Aorta (tissue), 5 donors: ENCODE measurements around the gene TFCP2. TPM values are rescaled to one million over a fixed set of nuclear protein-coding genes. Genes with fewer than 3 reads are reported as not detected.

Experiments used
- ATAC-seq: fragments of 200-7000 bp; cut with Tn5 transposase; one replicate; pipeline ENCODE4 v1.9.1; 2022; ENCODE audit warnings: moderate library complexity; ENCODE audit not compliant: low FRiP score
- DNase-seq, 2 donors: peaks; one replicate each; pipeline ENCODE4 v3.0.0-alpha.2; 2020
- H3K27ac ChIP-seq, 2 donors: one replicate each; pipeline ENCODE4 v1.5.1; 2013; ENCODE audit warnings: low read length in 2 of 2, mild to moderate bottlenecking in 2 of 2, moderate library complexity in 2 of 2, control low read depth in 1 of 2, inconsistent platforms in 1 of 2, low read depth in 1 of 2
- H3K27me3 ChIP-seq, 2 donors: one replicate each; pipeline ENCODE4 v1.6.1; 2013; ENCODE audit warnings: control low read depth in 1 of 2, low read length in 1 of 2, mild to moderate bottlenecking in 1 of 2, moderate library complexity in 1 of 2; ENCODE audit not compliant: insufficient read depth in 2 of 2, control insufficient read depth in 1 of 2
- H3K36me3 ChIP-seq, 2 donors: one replicate each; pipeline ENCODE4 v1.6.1; 2013; ENCODE audit warnings: control low read depth in 1 of 2, low read length in 1 of 2, mild to moderate bottlenecking in 1 of 2; ENCODE audit not compliant: insufficient read depth in 2 of 2, control insufficient read depth in 1 of 2
- H3K4me1 ChIP-seq, 2 donors: one replicate each; pipeline ENCODE4 v1.6.1; 2013; ENCODE audit warnings: low read length in 2 of 2, control low read depth in 1 of 2, mild to moderate bottlenecking in 1 of 2, moderate library complexity in 1 of 2; ENCODE audit not compliant: insufficient read depth in 2 of 2, control insufficient read depth in 1 of 2
- H3K4me3 ChIP-seq, 2 donors: one replicate each; pipeline ENCODE4 v1.5.1; 2013; ENCODE audit warnings: low read length in 2 of 2, control low read depth in 1 of 2, mild to moderate bottlenecking in 1 of 2
- H3K9me3 ChIP-seq: one replicate; pipeline ENCODE4 v1.6.1; 2013; ENCODE audit warnings: mild to moderate bottlenecking, low read length; ENCODE audit not compliant: control insufficient read depth
- WGBS, 2 donors: extraction: QIAGEN DNeasy Blood & Tissue Kit; methylation state at CpG; one replicate each; pipeline ENCODE4 v1.1.7; 2013; 5-methylcytosine and 5-hydroxymethylcytosine counted together
- intact Hi-C, 2 donors: fragments of 100-400 bp; cut with DNase I; formaldehyde crosslinking; loops; one replicate each; pipeline versions ENCODE4 v1.14.2 to v1.15.0; 2022
- polyA plus RNA-seq, 2 donors: library from polyadenylated mRNA; stranded (reverse); fragments of 200-250 nt; gene quantifications; one replicate each; pipeline ENCODE4 v1.2.3, GENCODE V29; 2013
- total RNA-seq, 2 donors: library from RNA; stranded (reverse); fragmentation: NEBNext Ultra II Directional; extraction: Animal tissue kit (Norgen Biotek cat#: 25700); gene quantifications; one replicate each; pipeline ENCODE4 v1.2.1, GENCODE V29; 2021
- donor health status: healthy with polysubstance abuse.
- donor health status: Bipolar disorder and iron deficiency.
- donor health status: DM: no; HTN: no; CAD: no.
- donor health status: DM: no; HTN: no; CAD: no.
- donor health status: DM: yes; HTN: yes; CAD: no.

The TFCP2 gene
- total and polyA plus RNA-seq, 4 donors, result 8.9 to 25.4 (median 12.7) TPM

GRCh38 chr12:51118706-51119105 lies 54.2 kb downstream of the TFCP2 start:
- ATAC-seq (no peak), DNase-seq (no peak)
- Histone ChIP-seq H3K4me3 (no peak overlapping the region), H3K4me1 (no peaks in the 10 kb centered on the region), H3K27me3 (no peaks in the 10 kb centered on the region), H3K27ac (no peak overlapping the region), H3K36me3 (no peaks in the 10 kb centered on the region), H3K9me3 (no peaks in the 10 kb centered on the region)
- intact Hi-C loops, result no loop called here
- WGBS, 2 donors, result 93 to 98% methylated on average over 3 of the region's 3 CpGs

GRCh38 chr12:51115533-51115932 lies 57.4 kb downstream of the TFCP2 start:
- no peaks in the 10 kb centered on the region for H3K27me3 ChIP-seq
- no peak overlapping the region for H3K27ac ChIP-seq
- H3K36me3 ChIP-seq, result no peaks in the 10 kb centered on the region
- intact Hi-C loops, result no loop called here
- H3K9me3 ChIP-seq, result no peaks in the 10 kb centered on the region
- H3K4me3 ChIP-seq, result no peak overlapping the region
- H3K4me1 ChIP-seq, result no peaks in the 10 kb centered on the region
- no peak for ATAC-seq
- DNase-seq, result no peak

GRCh38 chr12:51108136-51108535 lies 64.8 kb downstream of the TFCP2 start:
- peaks cover 2 to 6% of the 10 kb centered on the region in 2 donors for H3K36me3 ChIP-seq
- H3K27ac ChIP-seq, result no peak overlapping the region
- H3K4me1 ChIP-seq, result no peaks in the 10 kb centered on the region
- H3K4me3 ChIP-seq, result no peak overlapping the region
- intact Hi-C loops, result no loop called here
- 87 to 89% methylated on average over 4 of the region's 4 CpGs for WGBS, 2 donors
- H3K27me3 ChIP-seq, result no peaks in the 10 kb centered on the region
- no peak for ATAC-seq
- H3K9me3 ChIP-seq, result no peaks in the 10 kb centered on the region
- no peak for DNase-seq

GRCh38 chr12:51103977-51104376 lies 69.0 kb downstream of the TFCP2 start:
- H3K9me3 ChIP-seq, result no peaks in the 10 kb centered on the region
- no peaks in the 10 kb centered on the region for H3K27me3 ChIP-seq
- no peaks in the 10 kb centered on the region for H3K4me1 ChIP-seq
- H3K27ac ChIP-seq, result no peak overlapping the region
- DNase-seq (no peak), ATAC-seq (no peak)
- intact Hi-C loops, result no loop called here
- H3K36me3 ChIP-seq, result peaks cover 4 to 11% of the 10 kb centered on the region in 2 donors
- H3K4me3 ChIP-seq, result no peak overlapping the region

- no peaks in the 10 kb centered on the region for H3K4me1 ChIP-seq
- H3K9me3 ChIP-seq, result no peaks in the 10 kb centered on the region
- no peak overlapping the region for H3K27ac ChIP-seq
- ATAC-seq (no peak), DNase-seq (no peak)
- no peak overlapping the region for H3K4me3 ChIP-seq
- intact Hi-C loops, result no loop called here
- peaks cover 9 to 10% of the 10 kb centered on the region in 2 donors for H3K36me3 ChIP-seq
- WGBS, 2 donors, result 100% methylated on average over 1 of the region's 1 CpG
- no peaks in the 10 kb centered on the region for H3K27me3 ChIP-seq
Observed at GRCh38 chr12:51098611-51099010, 74.3 kb downstream of the TFCP2 start.

GRCh38 chr12:51090705-51091229 lies 82.2 kb downstream of the TFCP2 start:
- ATAC-seq, result no peak
- intact Hi-C loops, result no loop called here
- WGBS, 2 donors, result 93 to 94% methylated on average over 10 of the region's 10 CpGs

GRCh38 chr12:51087818-51088217 lies 85.1 kb downstream of the TFCP2 start:
- Histone ChIP-seq H3K36me3 (no peaks in the 10 kb centered on the region), H3K4me3 (no peak overlapping the region), H3K4me1 (no peaks in the 10 kb centered on the region), H3K9me3 (no peaks in the 10 kb centered on the region), H3K27ac (no peak overlapping the region), H3K27me3 (no peaks in the 10 kb centered on the region)
- intact Hi-C loops, result no loop called here
- no peak for ATAC-seq
- 94 to 96% methylated on average over 3 of the region's 3 CpGs for WGBS, 2 donors
- DNase-seq, result no peak

More at GRCh38 chr12:51090705-51091229, 82.2 kb downstream of the TFCP2 start:
- Histone ChIP-seq H3K4me1 (no peaks in the 10 kb centered on the region), H3K4me3 (no peak overlapping the region), H3K9me3 (no peaks in the 10 kb centered on the region), H3K27me3 (no peaks in the 10 kb centered on the region), H3K27ac (no peak overlapping the region), H3K36me3 (peaks cover 0 to 2% of the 10 kb centered on the region in 2 donors)
- no peak for DNase-seq

GRCh38 chr12:51086933-51087332 lies 86.0 kb downstream of the TFCP2 start:
- H3K36me3 ChIP-seq, result no peaks in the 10 kb centered on the region
- WGBS, 2 donors, result 84 to 86% methylated on average over 10 of the region's 10 CpGs
- intact Hi-C loops, result no loop called here
- H3K27ac ChIP-seq, result no peak overlapping the region
- H3K4me1 ChIP-seq, result no peaks in the 10 kb centered on the region
- ATAC-seq (no peak), DNase-seq (no peak)
- H3K4me3 ChIP-seq, result no peak overlapping the region
- H3K27me3 ChIP-seq, result no peaks in the 10 kb centered on the region
- no peaks in the 10 kb centered on the region for H3K9me3 ChIP-seq

GRCh38 chr12:51085757-51086156 lies 87.2 kb downstream of the TFCP2 start:
- no peaks in the 10 kb centered on the region for H3K4me1 ChIP-seq
- H3K27me3 ChIP-seq, result no peaks in the 10 kb centered on the region
- DNase-seq (no peak), ATAC-seq (no peak)
- no peak overlapping the region for H3K27ac ChIP-seq
- no peaks in the 10 kb centered on the region for H3K36me3 ChIP-seq
- H3K9me3 ChIP-seq, result no peaks in the 10 kb centered on the region
- intact Hi-C loops, result no loop called here
- no peak overlapping the region for H3K4me3 ChIP-seq
- 77 to 86% methylated on average over 3 of the region's 3 CpGs for WGBS, 2 donors
